Panc1 (cell line): ENCODE measurements around the gene GNAT1. TPM values are rescaled to one million over a fixed set of nuclear protein-coding genes. Genes with fewer than 3 reads are reported as not detected.
A peak's percentile ranks its signal among the peaks of the same experiment; 100 is the strongest.
"Not testable (repeated sequence)": the region's sequence is repeated elsewhere in the genome, so short reads cannot be mapped to it uniquely, and the experiment has no call there.

Experiments used
- ATAC-seq: fragments of 200-7000 bp; cut with Tn5 transposase; 2 replicates; pipeline ENCODE4 v1.9.1; 2020; ENCODE audit warnings: mild to moderate bottlenecking, moderate library complexity
- BruUV-seq: library from RNA; stranded (reverse); fragments of 400-500 nt; replicated peaks from 2 replicates; lab custom pipeline; 2021; lab: Mats Ljungman, UMichigan
- CTCF ChIA-PET: fragments of 300-600 bp; sonication (Branson Sonifier 250); formaldehyde crosslinking; loops from one replicate; lab custom pipeline; 2022; ENCODE audit warnings: antibody characterized with exemption; lab: Charles Lee
- POLR2A ChIA-PET: fragments of 300-600 bp; sonication (Branson Sonifier 250); formaldehyde crosslinking; loops from one replicate; lab custom pipeline; 2022; ENCODE audit warnings: antibody characterized with exemption; lab: Charles Lee
- DNase-seq: peaks from one replicate; pipeline ENCODE4 v3.0.0-alpha.2; 2010; ENCODE audit warnings: low read depth, low spot score
- H3K27ac ChIP-seq: 2 replicates; pipeline ENCODE4 v1.5.1; 2011; ENCODE audit warnings: mild to moderate bottlenecking, low read length, inconsistent platforms
- H3K27me3 ChIP-seq: fragments of 200-500 bp; sonication (Bioruptor generic); 2 replicates; pipeline ENCODE4 v1.6.0; 2014; ENCODE audit warnings: low read length, inconsistent platforms; ENCODE audit not compliant: control insufficient read depth, insufficient read depth
- H3K36me3 ChIP-seq: fragments of 200-500 bp; sonication (Bioruptor generic); 2 replicates; pipeline ENCODE4 v1.5.1; 2014; ENCODE audit warnings: inconsistent platforms, mild to moderate bottlenecking, low read length, moderate library complexity; ENCODE audit not compliant: control insufficient read depth, insufficient read depth
- H3K4me1 ChIP-seq: 2 replicates; pipeline ENCODE4 v1.5.1; 2011; ENCODE audit warnings: inconsistent platforms, mild to moderate bottlenecking, low read length, moderate library complexity; ENCODE audit not compliant: control insufficient read depth, insufficient read depth
- H3K4me3 ChIP-seq, 2 experiments: 2 replicates each; pipeline ENCODE4 v1.5.1; 2011 to 2012; ENCODE audit warnings: low read depth in 2 of 2, low read length in 2 of 2, mild to moderate bottlenecking in 2 of 2, inconsistent platforms in 1 of 2, moderate library complexity in 1 of 2
- H3K9me3 ChIP-seq: fragments of 200-500 bp; sonication (Bioruptor generic); 2 replicates; pipeline ENCODE4 v1.5.1; 2014; ENCODE audit warnings: low read depth, mild to moderate bottlenecking, inconsistent platforms, low read length, moderate library complexity; ENCODE audit not compliant: control insufficient read depth, insufficient read depth
- POLR2AphosphoS5 ChIP-seq: IDR thresholded peaks from 2 replicates; pipeline ENCODE4 v1.6.1; 2012; ENCODE audit warnings: mild to moderate bottlenecking, low read depth, low read length, moderate library complexity
- SIN3A ChIP-seq: IDR thresholded peaks from 2 replicates; pipeline ENCODE4 v1.6.1; 2012; ENCODE audit warnings: low read depth, mild to moderate bottlenecking, low read length, moderate library complexity, borderline replicate concordance; ENCODE audit not compliant: insufficient read depth
- TCF7L2 ChIP-seq: IDR thresholded peaks from 2 replicates; pipeline ENCODE4 v1.6.1; 2011; ENCODE audit warnings: mild to moderate bottlenecking, low read depth, low read length, inconsistent platforms
- in situ Hi-C: cut with HindIII; loops from 2 replicates; pipeline ENCODE4 v1.10.0; 2016; ENCODE audit warnings: low sequenced_read_pairs, low pct_unique_long_range_greater_than_20kb
- intact Hi-C: fragments of 100-400 bp; cut with micrococcal nuclease; formaldehyde crosslinking; loops from one replicate; pipeline ENCODE4 v1.10.0; 2022; ENCODE audit not compliant: unreplicated experiment
- total RNA-seq: library from RNA; stranded (reverse); gene quantifications from one replicate; pipeline ENCODE4 v1.2.1, GENCODE V29; 2021; ENCODE audit not compliant: unreplicated experiment
- TF ChIP-seq, protein P1 (sequence below): fragments of 450-650 bp; IDR thresholded peaks from 2 replicates; pipeline ENCODE4 v1.5.1; 2017; ENCODE audit warnings: mild to moderate bottlenecking
- TF ChIP-seq, protein P2 (sequence below), 2 experiments: IDR thresholded peaks; 2 replicates each; pipeline ENCODE4 v1.6.1; 2011 to 2012; ENCODE audit warnings: low read depth in 2 of 2, control low read depth in 1 of 2, low read length in 1 of 2, mild to moderate bottlenecking in 1 of 2, moderate library complexity in 1 of 2; ENCODE audit not compliant: insufficient read depth in 1 of 2

Gene GNAT1
- total RNA-seq, 1 experiment from 2014 or later = not detected

DNA sequence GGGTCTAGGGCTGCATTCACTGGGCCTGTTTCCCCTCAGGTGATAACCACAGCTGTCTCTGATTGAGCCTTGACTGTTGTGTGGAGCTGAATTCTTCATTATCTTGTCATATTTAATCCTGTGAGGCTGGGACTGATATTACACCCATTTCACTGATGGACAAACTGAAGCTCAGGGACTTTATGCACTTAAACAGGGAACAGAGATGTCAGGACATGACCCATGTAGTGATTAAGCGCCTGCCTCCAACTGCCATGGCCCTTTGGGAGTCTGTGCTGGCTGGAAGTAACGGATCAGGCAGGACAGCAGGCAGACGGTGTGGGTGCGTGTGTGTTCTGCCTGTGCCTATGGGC lies 52.1 kb downstream of the GNAT1 start:
- H3K9me3 ChIP-seq = no peaks in the 10 kb centered on the region
- ATAC-seq = no peak
- in situ Hi-C loops (no loop called here), intact Hi-C loops (no loop called here)
- peak overlapping the region; percentile 44; the same call in 1 of the 2 replicates for H3K27ac ChIP-seq
- no TSS peak for BruUV-seq
- H3K4me3 ChIP-seq = no peak overlapping the region
- POLR2A ChIA-PET = no interaction called here
- CTCF ChIA-PET = interaction anchor here (0.7 to 1.4 kb wide), 3 partner anchors 13 to 16 kb away, joined by 3 to 4 read pairs (median 3); no protein-coding TSS in a partner anchor
- H3K36me3 ChIP-seq = no peaks in the 10 kb centered on the region
- H3K4me1 ChIP-seq = peaks cover 61% of the 10 kb centered on the region
- no peak for DNase-seq
- TF ChIP-seq SIN3A = no peak
- TF ChIP-seq TCF7L2 = no peak
- TF ChIP-seq, protein P1, sequence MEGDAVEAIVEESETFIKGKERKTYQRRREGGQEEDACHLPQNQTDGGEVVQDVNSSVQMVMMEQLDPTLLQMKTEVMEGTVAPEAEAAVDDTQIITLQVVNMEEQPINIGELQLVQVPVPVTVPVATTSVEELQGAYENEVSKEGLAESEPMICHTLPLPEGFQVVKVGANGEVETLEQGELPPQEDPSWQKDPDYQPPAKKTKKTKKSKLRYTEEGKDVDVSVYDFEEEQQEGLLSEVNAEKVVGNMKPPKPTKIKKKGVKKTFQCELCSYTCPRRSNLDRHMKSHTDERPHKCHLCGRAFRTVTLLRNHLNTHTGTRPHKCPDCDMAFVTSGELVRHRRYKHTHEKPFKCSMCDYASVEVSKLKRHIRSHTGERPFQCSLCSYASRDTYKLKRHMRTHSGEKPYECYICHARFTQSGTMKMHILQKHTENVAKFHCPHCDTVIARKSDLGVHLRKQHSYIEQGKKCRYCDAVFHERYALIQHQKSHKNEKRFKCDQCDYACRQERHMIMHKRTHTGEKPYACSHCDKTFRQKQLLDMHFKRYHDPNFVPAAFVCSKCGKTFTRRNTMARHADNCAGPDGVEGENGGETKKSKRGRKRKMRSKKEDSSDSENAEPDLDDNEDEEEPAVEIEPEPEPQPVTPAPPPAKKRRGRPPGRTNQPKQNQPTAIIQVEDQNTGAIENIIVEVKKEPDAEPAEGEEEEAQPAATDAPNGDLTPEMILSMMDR = no peak
- TF ChIP-seq, protein P2, sequence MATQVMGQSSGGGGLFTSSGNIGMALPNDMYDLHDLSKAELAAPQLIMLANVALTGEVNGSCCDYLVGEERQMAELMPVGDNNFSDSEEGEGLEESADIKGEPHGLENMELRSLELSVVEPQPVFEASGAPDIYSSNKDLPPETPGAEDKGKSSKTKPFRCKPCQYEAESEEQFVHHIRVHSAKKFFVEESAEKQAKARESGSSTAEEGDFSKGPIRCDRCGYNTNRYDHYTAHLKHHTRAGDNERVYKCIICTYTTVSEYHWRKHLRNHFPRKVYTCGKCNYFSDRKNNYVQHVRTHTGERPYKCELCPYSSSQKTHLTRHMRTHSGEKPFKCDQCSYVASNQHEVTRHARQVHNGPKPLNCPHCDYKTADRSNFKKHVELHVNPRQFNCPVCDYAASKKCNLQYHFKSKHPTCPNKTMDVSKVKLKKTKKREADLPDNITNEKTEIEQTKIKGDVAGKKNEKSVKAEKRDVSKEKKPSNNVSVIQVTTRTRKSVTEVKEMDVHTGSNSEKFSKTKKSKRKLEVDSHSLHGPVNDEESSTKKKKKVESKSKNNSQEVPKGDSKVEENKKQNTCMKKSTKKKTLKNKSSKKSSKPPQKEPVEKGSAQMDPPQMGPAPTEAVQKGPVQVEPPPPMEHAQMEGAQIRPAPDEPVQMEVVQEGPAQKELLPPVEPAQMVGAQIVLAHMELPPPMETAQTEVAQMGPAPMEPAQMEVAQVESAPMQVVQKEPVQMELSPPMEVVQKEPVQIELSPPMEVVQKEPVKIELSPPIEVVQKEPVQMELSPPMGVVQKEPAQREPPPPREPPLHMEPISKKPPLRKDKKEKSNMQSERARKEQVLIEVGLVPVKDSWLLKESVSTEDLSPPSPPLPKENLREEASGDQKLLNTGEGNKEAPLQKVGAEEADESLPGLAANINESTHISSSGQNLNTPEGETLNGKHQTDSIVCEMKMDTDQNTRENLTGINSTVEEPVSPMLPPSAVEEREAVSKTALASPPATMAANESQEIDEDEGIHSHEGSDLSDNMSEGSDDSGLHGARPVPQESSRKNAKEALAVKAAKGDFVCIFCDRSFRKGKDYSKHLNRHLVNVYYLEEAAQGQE (IDR thresholded peaks at IDR 0.05; ENCODE audit: insufficient read depth in 1 of 2, low read depth in 2 of 2, low read length in 1 of 2) = no peak
- TF ChIP-seq POLR2AphosphoS5 = no peak
- H3K27me3 ChIP-seq = no peaks in the 10 kb centered on the region

DNA sequence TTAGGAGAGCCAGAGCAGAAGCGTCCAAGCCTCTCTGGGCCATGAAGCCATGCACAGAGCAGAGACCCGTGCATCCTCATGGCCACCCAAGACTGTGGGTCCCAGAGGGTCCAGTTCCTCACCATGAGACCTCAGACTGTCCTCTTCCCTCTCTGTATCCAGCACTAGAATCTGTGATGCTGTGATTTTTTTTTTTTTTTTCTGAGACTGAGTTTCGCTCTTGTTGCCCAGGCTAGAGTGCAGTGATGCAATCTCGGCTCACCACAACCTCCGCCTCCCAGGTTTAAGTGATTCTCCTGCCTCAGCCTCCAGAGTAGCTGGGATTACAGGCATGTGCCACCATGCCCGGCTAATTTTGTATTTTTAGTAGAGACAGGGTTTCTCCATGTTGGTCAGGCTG lies 53.4 kb downstream of the GNAT1 start:
- H3K36me3 ChIP-seq, in situ Hi-C loops, DNase-seq, H3K4me3 ChIP-seq, ATAC-seq, H3K9me3 ChIP-seq, H3K27me3 ChIP-seq, BruUV-seq, intact Hi-C loops: not testable (repeated sequence)
- H3K27ac ChIP-seq = peak overlapping the region; percentile 57; the same call in 1 of the 2 replicates
- ChIA-PET CTCF (interaction anchor here (0.7 kb wide), 1 partner anchor 124 kb away, joined by 3 read pairs; no protein-coding TSS in a partner anchor), POLR2A (interaction anchor here (0.7 kb wide), 1 partner anchor 26 kb away, joined by 5 read pairs; no protein-coding TSS in a partner anchor)
- H3K4me1 ChIP-seq = peaks cover 53% of the 10 kb centered on the region

DNA sequence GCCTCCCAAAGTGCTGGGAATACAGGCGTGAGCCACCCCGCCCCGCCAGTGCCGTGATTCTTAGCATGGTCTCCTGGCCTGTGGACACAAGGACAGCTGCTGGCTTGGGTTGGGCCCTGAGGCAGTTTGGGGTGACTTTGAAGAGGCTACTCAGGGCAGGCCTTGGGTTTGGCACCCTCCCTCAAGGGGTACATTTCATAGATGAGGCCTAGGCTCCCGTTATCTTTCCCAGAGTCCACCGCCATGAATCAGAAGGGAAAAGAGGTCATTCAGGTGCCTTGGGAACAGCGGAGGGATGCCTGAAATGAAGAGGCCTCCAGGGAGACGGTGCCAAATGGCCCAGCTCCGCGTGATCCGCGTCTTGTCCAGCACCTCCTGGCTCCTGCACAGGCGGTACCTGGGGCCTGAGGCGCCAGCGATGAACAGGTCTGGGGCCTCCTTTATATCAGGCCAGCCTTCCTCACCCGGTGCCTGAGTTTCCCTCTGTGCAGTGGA lies 53.9 kb downstream of the GNAT1 start:
- H3K4me3 ChIP-seq = peak overlapping the region in 1 of 2 experiments; percentile 52; a peak in 2 of 4 replicates
- no peaks in the 10 kb centered on the region for H3K27me3 ChIP-seq
- peak overlapping the region; percentile 88 for H3K27ac ChIP-seq
- H3K36me3 ChIP-seq = no peaks in the 10 kb centered on the region
- H3K9me3 ChIP-seq = no peaks in the 10 kb centered on the region
- POLR2A ChIA-PET = interaction anchor here (0.7 kb wide), 1 partner anchor 26 kb away, joined by 5 read pairs; no protein-coding TSS in a partner anchor
- H3K4me1 ChIP-seq = peaks cover 53% of the 10 kb centered on the region
- CTCF ChIA-PET = interaction anchor here (0.7 kb wide), 1 partner anchor 125 kb away, joined by 3 read pairs; no protein-coding TSS in a partner anchor
- no TSS peak for BruUV-seq
- intact Hi-C loops = no loop called here
- no peak for DNase-seq
- TF ChIP-seq, protein P2 (IDR thresholded peaks at IDR 0.05; ENCODE audit: insufficient read depth in 1 of 2, low read depth in 2 of 2, low read length in 1 of 2) = no peak
- no peak for TF ChIP-seq POLR2AphosphoS5
- TF ChIP-seq, protein P1 = no peak
- TF ChIP-seq SIN3A = no peak
- no peak for TF ChIP-seq TCF7L2
- in situ Hi-C loops = no loop called here
- ATAC-seq = peak; percentile 45
